ENCODE results near the gene OR52N2.

OR52N2 gene

DNA sequence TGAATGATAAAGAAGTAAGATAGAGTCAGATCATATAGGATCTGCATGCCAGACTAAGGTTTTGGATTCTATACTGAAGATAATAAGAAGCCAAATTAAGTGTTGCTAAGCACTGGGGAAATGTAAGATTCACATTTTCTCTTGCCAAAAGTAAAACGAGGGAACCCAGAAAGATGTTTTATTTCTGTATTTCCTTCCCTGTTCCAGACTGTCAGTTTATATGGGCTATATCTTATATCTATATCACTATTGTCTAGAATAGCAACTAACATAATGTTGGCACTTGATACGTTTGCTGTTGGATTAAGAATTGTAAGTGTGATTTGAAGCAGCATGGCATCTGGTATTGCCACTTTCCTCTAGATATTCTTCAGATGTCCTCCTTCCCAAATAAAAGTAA, 24.7 kb downstream of the OR52N2 start:
- no peak for DNase-seq (ENCODE audit: low read depth)
- no peak overlapping the region for H3K4me3 ChIP-seq (ENCODE audit: low read depth, low read length)
- in situ Hi-C loops (cut with HindIII; ENCODE audit: low sequenced_read_pairs) = no loop called here
- TF ChIP-seq, protein P1, sequence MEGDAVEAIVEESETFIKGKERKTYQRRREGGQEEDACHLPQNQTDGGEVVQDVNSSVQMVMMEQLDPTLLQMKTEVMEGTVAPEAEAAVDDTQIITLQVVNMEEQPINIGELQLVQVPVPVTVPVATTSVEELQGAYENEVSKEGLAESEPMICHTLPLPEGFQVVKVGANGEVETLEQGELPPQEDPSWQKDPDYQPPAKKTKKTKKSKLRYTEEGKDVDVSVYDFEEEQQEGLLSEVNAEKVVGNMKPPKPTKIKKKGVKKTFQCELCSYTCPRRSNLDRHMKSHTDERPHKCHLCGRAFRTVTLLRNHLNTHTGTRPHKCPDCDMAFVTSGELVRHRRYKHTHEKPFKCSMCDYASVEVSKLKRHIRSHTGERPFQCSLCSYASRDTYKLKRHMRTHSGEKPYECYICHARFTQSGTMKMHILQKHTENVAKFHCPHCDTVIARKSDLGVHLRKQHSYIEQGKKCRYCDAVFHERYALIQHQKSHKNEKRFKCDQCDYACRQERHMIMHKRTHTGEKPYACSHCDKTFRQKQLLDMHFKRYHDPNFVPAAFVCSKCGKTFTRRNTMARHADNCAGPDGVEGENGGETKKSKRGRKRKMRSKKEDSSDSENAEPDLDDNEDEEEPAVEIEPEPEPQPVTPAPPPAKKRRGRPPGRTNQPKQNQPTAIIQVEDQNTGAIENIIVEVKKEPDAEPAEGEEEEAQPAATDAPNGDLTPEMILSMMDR (IDR thresholded peaks at IDR 0.05; ENCODE audit: low read depth, low read length, missing control alignments) = no peak

DNA sequence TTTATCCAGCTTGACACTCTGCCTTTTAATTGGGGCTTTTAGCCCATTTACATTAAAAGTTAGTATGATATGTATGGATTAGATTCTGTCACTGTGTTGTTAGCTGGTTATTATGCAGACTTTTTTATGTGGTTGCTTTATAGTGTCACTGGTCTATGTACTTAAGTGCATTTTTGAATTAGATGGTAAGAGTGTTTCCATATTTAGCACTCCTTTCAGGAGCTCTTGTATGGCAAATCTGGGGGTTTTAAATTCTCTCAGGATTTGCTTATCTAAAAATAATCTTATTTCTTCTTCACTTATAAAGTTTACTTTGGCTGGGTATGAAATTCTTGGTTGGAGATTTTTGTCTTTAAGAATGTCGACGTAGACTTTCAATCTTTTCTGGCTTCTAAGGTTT, 29.0 kb downstream of the OR52N2 start:
- TF ChIP-seq, protein P1 (IDR thresholded peaks at IDR 0.05; ENCODE audit: low read depth, low read length, missing control alignments) = no peak
- H3K4me3 ChIP-seq (ENCODE audit: low read depth, low read length) = no peak overlapping the region
- in situ Hi-C loops (cut with HindIII; ENCODE audit: low sequenced_read_pairs) = no loop called here
- no peak for DNase-seq (ENCODE audit: low read depth)

DNA sequence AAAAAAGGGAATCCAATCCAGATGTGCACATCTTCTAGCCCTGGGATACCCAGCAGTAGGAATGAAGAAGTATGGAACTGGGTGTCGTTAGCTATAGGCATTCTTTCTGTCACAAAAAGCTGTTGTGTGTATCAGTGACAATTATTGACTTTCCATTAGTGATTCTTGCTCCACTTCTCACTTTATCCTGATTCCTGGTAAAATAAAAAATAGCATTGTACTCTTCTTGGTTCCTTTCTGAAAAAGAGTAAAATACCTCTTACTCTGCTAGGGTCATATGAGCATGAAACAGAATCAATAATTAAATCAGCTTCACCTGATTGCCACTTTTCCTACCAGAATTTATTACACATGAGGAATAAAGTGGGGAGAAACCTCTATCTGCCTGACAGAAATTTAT, 33.1 kb downstream of the OR52N2 start, which contains the start of gene OR52E6:
Gene OR52E6, minus strand, starts transcription at position 101 of the 400 bp plus-strand sequence. Its CDS starts 0 bp downstream, at position 101.
- in situ Hi-C loops (cut with HindIII; ENCODE audit: low sequenced_read_pairs) = no loop called here
- DNase-seq (ENCODE audit: low read depth) = no peak
- no peak within 1 kb of the TSS for H3K4me3 ChIP-seq (ENCODE audit: low read depth, low read length)
- TF ChIP-seq, protein P1 (IDR thresholded peaks at IDR 0.05; ENCODE audit: low read depth, low read length, missing control alignments) = no peak

DNA sequence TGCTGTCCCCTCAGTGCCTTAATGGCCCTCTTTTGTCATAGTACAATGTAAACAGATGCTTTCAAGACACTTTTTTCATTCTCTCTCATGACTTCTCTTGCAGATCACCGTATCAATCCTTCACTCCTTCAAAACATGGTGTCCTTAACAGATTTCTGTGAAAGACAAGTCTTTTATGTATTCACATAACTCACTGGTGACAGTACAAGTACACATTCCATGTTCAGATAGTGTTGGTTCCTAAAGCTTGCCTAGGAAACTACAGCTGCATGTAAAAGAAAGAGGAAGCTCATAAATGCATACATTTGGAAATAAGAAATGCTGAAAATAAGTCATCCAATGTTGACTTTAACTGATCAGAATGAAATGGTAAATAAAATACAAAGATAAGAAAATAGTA, 38.0 kb downstream of the OR52N2 start:
- no peak for DNase-seq (ENCODE audit: low read depth)
- TF ChIP-seq, protein P1 (IDR thresholded peaks at IDR 0.05; ENCODE audit: low read depth, low read length, missing control alignments) = no peak
- in situ Hi-C loops (cut with HindIII; ENCODE audit: low sequenced_read_pairs) = no loop called here
- no peak overlapping the region for H3K4me3 ChIP-seq (ENCODE audit: low read depth, low read length)

DNA sequence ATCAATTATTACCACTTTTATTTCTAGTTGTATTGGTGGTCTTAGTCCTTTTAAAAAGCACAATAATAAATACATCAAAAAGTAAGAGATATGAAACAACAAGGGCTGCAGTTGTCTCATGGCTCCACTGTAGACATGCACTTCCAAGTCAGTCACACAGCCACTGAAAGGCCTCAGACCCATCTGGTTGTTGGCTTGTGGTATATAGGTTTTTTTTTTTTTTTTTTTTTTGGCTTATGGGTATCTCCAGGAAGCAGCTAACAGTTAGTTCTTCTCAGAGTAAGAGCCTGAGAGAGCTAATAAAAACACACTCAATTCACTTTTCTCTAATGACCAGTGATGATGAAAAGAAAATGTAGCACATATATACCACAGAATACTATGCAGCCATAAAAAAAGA, 39.0 kb downstream of the OR52N2 start:
- TF ChIP-seq, protein P1 (IDR thresholded peaks at IDR 0.05; ENCODE audit: low read depth, low read length, missing control alignments) = no peak
- no peak for DNase-seq (ENCODE audit: low read depth)
- H3K4me3 ChIP-seq (ENCODE audit: low read depth, low read length) = no peak overlapping the region
- in situ Hi-C loops (cut with HindIII; ENCODE audit: low sequenced_read_pairs) = no loop called here

DNA sequence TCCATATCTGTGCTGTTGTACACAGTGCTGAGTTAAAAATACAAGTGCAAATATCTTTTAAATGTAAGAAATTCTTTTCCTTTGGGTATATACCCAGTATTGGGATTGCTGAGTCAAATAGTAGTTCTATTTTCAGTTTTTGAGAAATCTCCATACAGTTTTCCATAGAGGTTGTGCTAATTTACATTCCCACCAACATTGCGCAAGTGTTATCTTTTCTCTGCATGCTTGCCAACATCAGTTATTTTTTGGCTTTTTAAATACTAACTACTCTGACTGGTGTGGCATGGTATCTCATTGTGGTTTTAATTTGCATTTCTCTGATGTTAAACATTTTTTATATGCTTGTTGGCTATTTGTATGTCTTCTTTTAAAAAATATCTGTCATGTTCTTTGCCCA, 42.3 kb downstream of the OR52N2 start:
- in situ Hi-C loops (cut with HindIII; ENCODE audit: low sequenced_read_pairs) = no loop called here
- H3K4me3 ChIP-seq (ENCODE audit: low read depth, low read length) = no peak overlapping the region
- DNase-seq (ENCODE audit: low read depth) = no peak
- TF ChIP-seq, protein P1 (IDR thresholded peaks at IDR 0.05; ENCODE audit: low read depth, low read length, missing control alignments) = no peak

DNA sequence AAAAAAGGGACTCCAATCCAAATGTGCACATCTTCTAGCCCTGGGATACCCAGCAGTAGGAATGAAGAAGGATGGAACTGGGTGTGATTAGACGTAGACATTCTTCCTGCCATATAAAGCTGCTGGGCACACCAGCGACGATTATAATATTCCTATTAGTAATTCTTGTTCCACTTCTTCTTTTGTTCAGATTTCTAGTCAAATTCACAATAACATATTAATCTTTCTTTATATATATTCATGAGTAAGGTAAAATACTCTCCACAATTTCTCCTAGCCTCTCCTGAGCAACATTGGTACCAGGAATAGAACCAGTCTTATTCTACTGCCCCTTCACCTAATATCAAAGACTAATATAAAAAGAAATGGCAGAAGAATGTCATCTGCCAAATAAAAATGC, 48.9 kb downstream of the OR52N2 start, which contains the start of gene OR52E8:
Gene OR52E8, minus strand, starts transcription at position 101 of the 400 bp plus-strand sequence. Its CDS starts 0 bp downstream, at position 101.
- TF ChIP-seq, protein P1 (IDR thresholded peaks at IDR 0.05; ENCODE audit: low read depth, low read length, missing control alignments) = no peak
- H3K4me3 ChIP-seq (ENCODE audit: low read depth, low read length) = no peak within 1 kb of the TSS
- in situ Hi-C loops (cut with HindIII; ENCODE audit: low sequenced_read_pairs) = no loop called here
- no peak for DNase-seq (ENCODE audit: low read depth)

Measured in astrocyte of the cerebellum (primary cell).